Measurements from ENCODE around the gene GNL1.

GRCh38 chr6:30543821-30544220, 12.5 kb downstream of the GNL1 start:
- TF ChIP-seq POLR2AphosphoS5 (IDR thresholded peaks at IDR 0.05; ENCODE audit: borderline replicate concordance, low read depth, low read length): no peak
- TF ChIP-seq EZH2 (IDR thresholded peaks at IDR 0.05): no peak

All from SK-N-MC (cell line).